Bronchial epithelial cell (primary cell): Measurements from ENCODE around the gene TLCD4. TPM values are rescaled to one million over a fixed set of nuclear protein-coding genes. Genes with fewer than 3 reads are reported as not detected.

Source experiments
- DNase-seq: peaks from one replicate; pipeline ENCODE4 v3.0.0-alpha.2; 2010; ENCODE audit warnings: low read depth
- FAIRE-seq: peaks from 2 replicates; lab custom pipeline; 2011; peaks lifted over from hg19 to GRCh38; lab: Jason Lieb, UNC
- H3K27me3 ChIP-seq: 2 replicates; pipeline ENCODE4 v1.5.1; 2011; ENCODE audit warnings: low read length; ENCODE audit not compliant: control insufficient read depth, insufficient read depth
- H3K36me3 ChIP-seq: 2 replicates; pipeline ENCODE4 v1.5.1; 2011; ENCODE audit warnings: low read length; ENCODE audit not compliant: control insufficient read depth, insufficient read depth
- H3K4me3 ChIP-seq: 2 replicates; pipeline ENCODE4 v1.5.1; 2011; ENCODE audit warnings: mild to moderate bottlenecking, low read depth, low read length, control low read depth
- CTCF ChIP-seq: IDR thresholded peaks from 2 replicates; pipeline ENCODE4 v1.5.1; 2011; ENCODE audit warnings: mild to moderate bottlenecking, moderate library complexity, low read length, control low read depth, inconsistent platforms; ENCODE audit not compliant: insufficient read depth, severe bottlenecking
- total RNA-seq: library from RNA; depleted of rRNA; stranded (reverse); fragments of >200 nt; gene quantifications from 2 replicates; pipeline ENCODE4 v1.2.1, GENCODE V29; 2014

Gene TLCD4
- total RNA-seq, 1 donor from 2014 or later, result 0.53 TPM

GRCh38 chr1:95093296-95093695 is 23.9 kb upstream of the TLCD4 start:
- Histone ChIP-seq H3K4me3 (no peak overlapping the region), H3K27me3 (no peaks in the 10 kb centered on the region), H3K36me3 (no peaks in the 10 kb centered on the region)
- DNase-seq (no peak), FAIRE-seq (no peak)
- TF ChIP-seq CTCF, result no peak

- FAIRE-seq (no peak), DNase-seq (no peak)
- Histone ChIP-seq H3K4me3 (no peak overlapping the region), H3K36me3 (no peaks in the 10 kb centered on the region), H3K27me3 (no peaks in the 10 kb centered on the region)
- TF ChIP-seq CTCF, result no peak
Measured at GRCh38 chr1:95094923-95095322, 22.2 kb upstream of the TLCD4 start.

- DNase-seq (no peak), FAIRE-seq (no peak)
- Histone ChIP-seq H3K27me3 (no peaks in the 10 kb centered on the region), H3K36me3 (no peaks in the 10 kb centered on the region), H3K4me3 (no peak overlapping the region)
- TF ChIP-seq CTCF, result no peak
Measured at GRCh38 chr1:95095833-95096217, 21.3 kb upstream of the TLCD4 start.

GRCh38 chr1:95096218-95096841 is 20.8 kb upstream of the TLCD4 start:
- DNase-seq, result no peak
- FAIRE-seq, result no peak
- no peak overlapping the region for H3K4me3 ChIP-seq
- H3K36me3 ChIP-seq, result no peaks in the 10 kb centered on the region
- no peaks in the 10 kb centered on the region for H3K27me3 ChIP-seq
- no peak for TF ChIP-seq CTCF

- no peak for FAIRE-seq
- no peaks in the 10 kb centered on the region for H3K27me3 ChIP-seq
- DNase-seq, result no peak
- no peak for TF ChIP-seq CTCF
- no peak overlapping the region for H3K4me3 ChIP-seq
- H3K36me3 ChIP-seq, result no peaks in the 10 kb centered on the region
Measured at GRCh38 chr1:95097426-95097825, 19.7 kb upstream of the TLCD4 start.

GRCh38 chr1:95098196-95098595 is 19.0 kb upstream of the TLCD4 start:
- no peak for TF ChIP-seq CTCF
- H3K27me3 ChIP-seq, result no peaks in the 10 kb centered on the region
- no peaks in the 10 kb centered on the region for H3K36me3 ChIP-seq
- FAIRE-seq (peak; percentile 90), DNase-seq (no peak)
- no peak overlapping the region for H3K4me3 ChIP-seq
